ENCODE results near the gene IFT80.

IFT80 gene

GRCh38 chr3:160401291-160402095 lies 2.5 kb upstream of the IFT80 start:
- FAIRE-seq (no peak), DNase-seq (ENCODE audit: insufficient read length, low spot score) (no peak)

DNA sequence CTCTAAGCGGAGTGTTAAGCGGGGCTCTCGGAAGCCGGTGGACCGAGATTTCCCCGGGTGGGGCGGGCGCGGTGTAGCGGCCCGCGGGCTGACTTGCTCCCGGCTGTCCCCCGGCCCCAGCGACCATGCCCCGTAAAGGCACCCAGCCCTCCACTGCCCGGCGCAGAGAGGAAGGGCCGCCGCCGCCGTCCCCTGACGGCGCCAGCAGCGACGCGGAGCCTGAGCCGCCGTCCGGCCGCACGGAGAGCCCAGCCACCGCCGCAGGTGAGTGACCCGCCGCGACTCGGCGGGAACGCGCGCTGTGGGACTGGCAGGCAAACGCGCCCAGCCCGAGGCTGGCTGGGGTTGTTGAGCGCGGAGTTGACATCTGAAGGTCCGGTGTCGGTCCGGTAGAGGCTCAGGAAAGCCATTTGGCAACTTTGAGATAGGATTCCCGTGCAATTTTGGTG lies 1.7 kb upstream of the IFT80 start:
- no peak for FAIRE-seq

DNA sequence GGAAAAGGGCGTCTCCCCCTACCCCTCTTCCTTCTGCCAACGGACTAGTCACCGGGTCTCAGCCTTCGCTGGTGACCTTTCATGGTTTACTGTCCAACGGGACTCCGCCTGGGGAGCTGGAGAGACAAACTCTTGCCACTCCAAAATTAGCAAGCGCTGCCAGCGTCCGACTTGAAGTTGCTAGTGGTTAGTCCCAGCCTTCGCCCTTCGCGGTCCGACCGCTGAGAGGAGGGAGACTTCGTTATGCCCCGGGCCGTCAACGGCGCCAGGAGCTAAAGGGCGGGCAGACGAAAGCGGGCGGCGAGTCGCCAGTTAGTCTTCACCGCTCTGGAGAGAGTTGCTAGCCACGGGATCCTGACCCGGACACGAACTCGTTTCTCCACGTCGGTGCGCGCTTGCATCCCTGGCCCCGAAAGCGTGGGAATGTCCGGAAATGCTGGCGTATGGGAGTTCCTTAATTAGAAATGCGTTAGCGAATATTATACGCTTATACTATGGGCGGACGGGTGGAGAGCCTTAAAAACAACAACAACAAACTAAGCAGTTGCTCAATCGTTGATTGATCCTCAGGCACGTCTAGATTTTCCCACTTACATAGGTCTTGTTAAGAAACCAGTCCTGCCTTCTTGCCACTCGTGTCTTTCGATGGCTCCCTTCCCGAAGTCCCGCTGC lies 1.1 kb upstream of the IFT80 start:
- FAIRE-seq = peak; percentile 64
- no peak for DNase-seq (ENCODE audit: insufficient read length, low spot score)

More for the DNA sequence above, 1.7 kb upstream of the IFT80 start:
- DNase-seq (ENCODE audit: insufficient read length, low spot score) = peak; percentile 4

DNA sequence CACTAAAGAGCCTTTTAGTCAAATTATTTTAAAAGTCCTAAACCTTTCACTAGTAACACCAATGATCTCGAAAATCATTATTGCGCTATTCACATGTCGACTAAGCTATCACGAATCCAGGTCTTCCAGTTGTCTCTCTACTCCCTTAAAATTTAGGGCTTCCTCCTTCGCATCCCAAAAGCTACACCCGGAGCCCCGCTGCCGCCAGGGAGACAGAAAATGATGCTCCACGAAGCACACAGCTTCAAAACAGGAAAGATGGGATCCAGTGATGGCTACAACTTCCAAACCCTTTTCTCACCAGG lies 253 bp downstream of the IFT80 start:
- no peak for FAIRE-seq
- DNase-seq (ENCODE audit: insufficient read length, low spot score) = no peak

DNA sequence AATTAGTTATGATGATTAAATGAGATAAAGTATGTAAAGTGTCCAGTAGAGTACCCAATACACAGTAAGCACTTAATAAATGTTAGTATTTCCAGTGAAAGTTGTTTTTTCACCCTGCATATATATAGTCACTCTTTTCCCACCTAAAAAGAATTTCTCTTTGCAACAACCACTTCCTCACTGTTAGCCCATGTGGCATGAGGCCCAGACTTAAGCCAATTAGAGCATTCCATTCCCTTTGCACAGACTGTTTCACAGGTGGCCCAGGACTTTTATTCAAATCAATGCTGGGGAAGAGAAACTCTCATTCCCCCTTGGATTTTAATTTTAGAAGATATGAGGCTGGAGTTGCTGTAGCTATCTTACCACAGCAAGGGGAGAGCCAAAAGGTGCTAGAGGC lies 3.7 kb downstream of the IFT80 start:
- FAIRE-seq (peak; percentile 31), DNase-seq (ENCODE audit: insufficient read length, low spot score) (no peak)

- FAIRE-seq = no peak
Observed at GRCh38 chr3:160394009-160394392, 5.0 kb downstream of the IFT80 start.

GRCh38 chr3:160393346-160394008 lies 5.5 kb downstream of the IFT80 start:
- DNase-seq (ENCODE audit: insufficient read length, low spot score) (no peak), FAIRE-seq (no peak)

More at GRCh38 chr3:160394009-160394392, 5.0 kb downstream of the IFT80 start:
- no peak for DNase-seq (ENCODE audit: insufficient read length, low spot score)

DNA sequence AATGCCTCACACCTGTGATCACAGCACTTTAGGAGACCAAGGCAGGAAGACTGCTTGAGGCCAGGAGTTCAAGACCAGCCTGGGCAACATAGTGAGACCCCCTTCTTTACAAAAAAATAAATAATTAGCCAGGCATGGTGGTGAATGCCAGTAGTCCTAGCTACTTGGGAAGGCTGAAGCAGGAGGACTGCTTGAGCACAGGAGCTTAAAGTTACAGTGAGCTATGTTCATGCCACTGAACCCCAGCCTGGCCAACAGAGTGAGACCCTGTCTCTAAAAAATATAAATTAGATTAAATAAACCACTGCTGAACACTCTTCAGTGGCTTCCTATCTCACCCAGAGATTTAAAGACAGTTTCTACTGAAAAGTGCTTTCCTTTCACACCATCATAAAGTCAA lies 6.2 kb downstream of the IFT80 start:
- FAIRE-seq = no peak

GRCh38 chr3:160390565-160391138 lies 8.4 kb downstream of the IFT80 start:
- DNase-seq (ENCODE audit: insufficient read length, low spot score) = no peak
- FAIRE-seq = no peak

More for the DNA sequence above, 6.2 kb downstream of the IFT80 start:
- DNase-seq (ENCODE audit: insufficient read length, low spot score) = no peak

GRCh38 chr3:160384639-160385318 lies 14.2 kb downstream of the IFT80 start:
- DNase-seq (ENCODE audit: insufficient read length, low spot score) = no peak
- FAIRE-seq = no peak

GRCh38 chr3:160381470-160381869 lies 17.6 kb downstream of the IFT80 start:
- DNase-seq (ENCODE audit: insufficient read length, low spot score) (no peak), FAIRE-seq (no peak)

- DNase-seq (ENCODE audit: insufficient read length, low spot score) (no peak), FAIRE-seq (peak; percentile 40)
Observed at GRCh38 chr3:160379628-160380214, 19.3 kb downstream of the IFT80 start.

GRCh38 chr3:160378331-160379109 lies 20.5 kb downstream of the IFT80 start:
- FAIRE-seq (no peak), DNase-seq (ENCODE audit: insufficient read length, low spot score) (no peak)

- no peak for FAIRE-seq
Observed at GRCh38 chr3:160376681-160377080, 22.3 kb downstream of the IFT80 start.

DNA sequence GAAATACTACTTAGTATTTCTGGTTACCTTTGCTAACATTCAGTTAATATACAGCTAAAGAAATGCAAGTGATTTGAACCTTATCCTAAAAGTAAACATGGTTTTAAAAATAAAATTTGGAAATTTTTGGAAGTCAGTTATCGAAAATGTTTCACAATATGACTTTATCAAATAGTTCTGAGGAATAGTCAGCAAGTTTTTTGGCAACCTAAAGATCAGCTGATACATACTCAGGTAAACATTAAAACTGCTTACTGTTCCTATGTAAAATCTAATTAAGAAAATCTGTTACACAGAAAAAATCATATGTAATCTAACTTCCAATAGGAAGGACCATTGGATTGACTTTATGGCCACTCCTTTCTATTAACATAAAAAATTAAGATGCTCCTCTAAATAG lies 24.1 kb downstream of the IFT80 start:
- DNase-seq (ENCODE audit: insufficient read length, low spot score) = no peak
- no peak for FAIRE-seq

More at GRCh38 chr3:160376681-160377080, 22.3 kb downstream of the IFT80 start:
- no peak for DNase-seq (ENCODE audit: insufficient read length, low spot score)

- FAIRE-seq (no peak), DNase-seq (ENCODE audit: insufficient read length, low spot score) (no peak)
Observed at GRCh38 chr3:160374472-160374871, 24.6 kb downstream of the IFT80 start.

DNA sequence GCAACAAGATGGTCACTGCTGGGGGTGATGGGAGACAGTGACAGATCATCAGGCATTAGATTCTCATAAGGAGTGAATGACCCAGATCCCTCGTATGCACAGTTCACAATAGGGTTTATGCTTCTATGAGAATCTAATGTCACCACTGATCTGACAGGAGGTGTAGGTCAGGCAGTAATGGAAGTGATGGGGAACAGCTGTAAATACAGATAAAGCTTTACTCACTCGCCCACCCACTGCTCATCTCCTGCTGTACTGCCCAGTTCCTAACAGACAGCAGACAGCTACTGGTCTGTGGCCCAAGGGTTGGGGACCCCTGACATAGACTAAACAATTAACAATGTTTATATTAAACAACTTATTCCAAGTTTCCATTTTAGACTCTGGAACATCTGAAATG lies 25.4 kb downstream of the IFT80 start:
- no peak for FAIRE-seq
- no peak for DNase-seq (ENCODE audit: insufficient read length, low spot score)

- FAIRE-seq = no peak
- DNase-seq (ENCODE audit: insufficient read length, low spot score) = no peak
Observed at GRCh38 chr3:160372780-160373179, 26.2 kb downstream of the IFT80 start.

DNA sequence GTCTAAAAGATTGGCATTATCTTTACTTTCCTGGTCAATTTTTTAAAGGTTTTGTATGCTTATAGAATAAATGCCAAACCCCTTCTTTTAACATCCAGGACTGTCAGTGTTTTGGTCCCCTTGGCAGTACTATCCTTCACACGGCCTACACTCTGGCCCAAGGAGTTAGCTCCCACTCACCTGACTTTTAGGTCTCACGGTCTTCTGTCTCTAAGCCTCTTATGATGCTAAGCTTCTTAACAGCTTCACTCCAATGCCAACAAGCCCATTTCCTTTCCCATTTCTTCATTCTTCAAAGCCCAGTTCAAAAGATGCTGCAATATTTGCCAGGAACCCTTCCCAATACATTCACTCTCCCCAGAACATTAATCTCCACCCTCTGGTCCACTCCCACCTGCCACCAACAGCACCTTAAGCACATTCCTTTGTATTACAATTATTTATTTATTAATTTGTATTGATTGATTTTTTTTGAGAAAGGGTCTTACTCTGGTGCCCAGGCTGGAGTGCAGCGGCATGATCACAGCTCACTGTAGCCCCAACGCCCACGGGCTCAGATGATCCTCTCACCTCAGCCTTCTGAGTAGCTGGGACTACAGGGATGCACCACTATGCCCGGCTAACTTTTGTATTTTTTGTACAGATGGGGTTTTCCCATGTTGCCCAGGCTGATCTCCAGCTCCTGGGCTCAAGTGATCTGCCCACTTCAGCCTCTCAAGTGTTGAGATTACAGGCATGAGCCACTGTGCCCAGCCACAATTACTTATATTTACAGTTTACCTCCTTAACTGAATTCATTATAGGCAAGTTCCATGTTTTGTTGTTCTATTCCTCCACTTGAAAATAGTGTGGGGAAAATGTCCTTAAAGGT lies 27.8 kb downstream of the IFT80 start:
- DNase-seq (ENCODE audit: insufficient read length, low spot score) (no peak), FAIRE-seq (no peak)

All from GM19239 (cell line).